Activated T-helper 1 cell treated with Interleukin-2 at 50 U/mL for 16 hours (primary cell): Measurements from ENCODE around the gene PWWP2A.
"Not testable (repeated sequence)": the region's sequence is repeated elsewhere in the genome, so short reads cannot be mapped to it uniquely, and the experiment has no call there.

ENCODE experiments used
- DNase-seq: peaks from one replicate; pipeline ENCODE4 v3.0.0-alpha.2; 2020; ENCODE audit warnings: low read depth

The PWWP2A gene

GRCh38 chr5:160119142-160119904 lies at the start of gene PWWP2A:
TSS of gene PWWP2A (minus strand) at chr5:160119450. CDS start at chr5:160119388, 62 bp downstream.
- peak; percentile 94 for DNase-seq

DNA sequence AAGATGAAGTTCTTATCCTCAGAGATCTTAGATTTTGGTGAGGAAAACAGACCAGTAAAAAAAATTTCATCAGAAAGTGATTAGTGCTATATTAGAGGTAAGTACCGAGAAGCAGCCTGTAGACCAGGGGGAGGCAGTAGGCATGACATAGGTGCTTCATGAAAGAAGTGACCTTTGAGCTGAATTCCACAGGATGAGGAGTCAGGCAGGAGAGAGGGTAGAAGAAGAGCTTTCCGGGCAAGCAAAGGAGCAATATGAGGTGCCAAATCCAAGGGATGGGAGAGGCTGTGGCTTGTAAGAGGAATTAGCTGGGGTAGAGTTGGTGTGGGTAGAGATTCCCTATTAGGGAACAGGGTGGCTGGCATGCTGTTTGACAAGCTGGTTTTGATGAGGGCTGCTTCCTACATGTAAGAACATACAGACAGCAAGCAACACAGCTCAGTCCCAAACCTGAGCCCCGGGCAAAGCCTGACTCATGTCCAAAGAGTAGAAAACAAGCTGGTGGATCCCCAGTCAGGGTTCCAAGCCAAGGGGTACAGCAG lies 48.4 kb upstream of the PWWP2A start:
- DNase-seq = no peak

DNA sequence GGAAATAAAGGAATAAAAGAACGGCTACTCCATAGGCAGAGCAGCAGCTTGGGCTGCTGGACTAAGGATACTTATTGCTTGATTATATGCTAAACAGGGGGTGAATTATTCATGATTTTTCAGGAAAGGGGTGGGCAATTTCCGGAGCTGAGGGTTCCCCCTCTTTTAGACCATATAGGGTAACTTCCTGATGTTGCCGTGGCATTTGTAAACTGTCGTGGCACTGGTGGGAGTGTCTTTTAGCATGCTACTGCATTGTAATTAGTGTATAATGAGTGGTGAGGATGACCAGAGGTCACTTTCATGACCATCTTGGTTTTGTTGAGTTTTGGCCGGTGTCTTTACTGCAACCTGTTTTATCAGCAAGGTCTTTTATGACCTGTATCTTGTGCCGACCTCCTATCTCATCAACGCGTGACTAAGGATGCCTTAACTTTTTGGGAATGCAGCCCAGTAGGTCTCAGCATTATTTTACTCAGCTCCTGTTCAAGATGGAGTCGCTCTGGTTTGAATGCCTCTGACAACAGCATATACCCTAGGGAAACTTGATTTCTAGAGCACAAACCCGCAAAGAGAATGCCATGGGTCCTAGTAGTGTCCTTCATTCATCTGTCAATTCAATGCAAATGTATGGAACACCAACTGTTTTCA lies 47.8 kb upstream of the PWWP2A start:
- DNase-seq = no peak

DNA sequence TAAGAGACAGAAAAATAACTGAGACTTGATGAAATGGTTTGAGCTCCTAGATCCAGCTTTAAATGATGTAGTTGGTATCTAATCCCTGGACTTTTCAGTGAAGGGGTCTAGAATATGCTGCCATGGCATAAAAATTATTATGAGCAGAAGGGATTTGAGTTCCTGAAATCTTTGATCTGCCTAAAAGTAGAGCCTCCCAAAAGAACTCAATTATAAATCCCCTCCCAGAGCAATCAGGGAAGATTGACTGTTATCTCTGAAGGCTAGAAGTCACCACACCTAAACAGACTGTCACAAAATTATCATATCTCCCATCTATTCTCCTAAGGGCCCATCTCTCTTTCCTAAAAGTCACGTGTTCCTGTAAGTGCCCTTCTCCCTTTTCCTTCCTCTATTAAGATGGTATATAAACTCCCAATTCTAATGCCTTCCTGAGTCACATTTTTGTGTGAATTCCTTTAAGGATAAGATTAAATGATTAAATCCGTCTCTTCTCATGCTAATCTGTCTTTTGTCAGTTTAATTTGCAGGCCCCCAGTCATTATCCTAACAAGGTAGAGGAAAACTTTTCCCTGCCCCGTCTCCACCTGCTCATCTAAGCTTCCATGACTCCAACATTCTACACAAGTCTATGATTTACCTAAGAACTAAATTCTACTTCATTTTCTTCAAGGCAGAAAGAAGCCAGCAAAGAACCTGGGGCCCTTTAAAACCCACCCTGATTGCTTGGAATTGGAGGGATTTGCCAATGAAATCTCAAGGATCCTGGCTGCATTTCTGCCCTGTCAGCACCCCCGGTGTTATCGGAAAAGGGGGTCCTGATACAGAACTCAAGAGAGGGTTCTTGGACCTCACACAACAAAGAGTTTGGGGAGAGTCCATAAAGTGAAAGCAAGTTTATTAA lies 47.1 kb upstream of the PWWP2A start:
- DNase-seq = no peak

GRCh38 chr5:160165137-160166068 lies 46.2 kb upstream of the PWWP2A start:
- no peak for DNase-seq

GRCh38 chr5:160162910-160163309 lies 43.7 kb upstream of the PWWP2A start:
- DNase-seq = no peak

DNA sequence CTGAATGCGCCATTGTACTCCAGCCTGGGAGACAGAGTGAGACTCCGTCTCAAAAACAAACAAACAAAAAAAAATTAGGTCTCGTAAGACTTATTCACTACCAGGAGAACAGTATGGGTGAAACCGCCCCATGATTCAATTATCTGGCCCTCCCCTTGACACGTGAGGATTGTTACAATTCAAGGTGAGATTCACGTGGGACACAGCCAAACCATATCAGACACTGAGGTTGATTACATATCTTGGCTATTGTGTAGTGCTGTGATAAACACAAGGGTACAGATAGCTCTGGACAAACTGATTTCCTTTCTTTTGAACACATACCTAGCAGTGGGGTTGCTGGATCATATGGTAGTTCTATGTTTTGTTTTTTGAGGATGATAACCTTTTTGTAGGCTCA lies 42.4 kb upstream of the PWWP2A start:
- no peak for DNase-seq

- DNase-seq = not testable (repeated sequence)
Observed at GRCh38 chr5:160160875-160161274, 41.6 kb upstream of the PWWP2A start.

- no peak for DNase-seq
Observed at GRCh38 chr5:160159991-160160792, 40.9 kb upstream of the PWWP2A start.

DNA sequence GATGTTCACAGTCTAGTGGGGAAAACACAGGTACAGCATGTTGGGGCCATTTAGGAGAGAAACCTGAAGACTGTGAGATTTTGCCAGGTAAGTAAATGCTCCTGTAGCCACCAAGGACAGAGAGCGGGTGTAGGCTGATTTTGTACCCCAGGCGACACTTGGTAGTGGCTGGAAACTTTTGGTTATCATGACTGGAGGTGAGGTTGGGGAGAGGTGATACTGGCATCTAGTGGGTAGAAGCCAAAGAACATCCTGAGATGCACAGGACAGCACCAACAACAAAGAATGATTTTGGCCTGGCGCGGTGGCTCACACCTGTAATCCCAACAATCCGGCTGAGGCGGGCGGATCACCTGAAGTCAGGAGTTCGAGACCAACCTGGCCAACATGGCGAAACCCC lies 38.8 kb upstream of the PWWP2A start:
- DNase-seq = no peak

DNA sequence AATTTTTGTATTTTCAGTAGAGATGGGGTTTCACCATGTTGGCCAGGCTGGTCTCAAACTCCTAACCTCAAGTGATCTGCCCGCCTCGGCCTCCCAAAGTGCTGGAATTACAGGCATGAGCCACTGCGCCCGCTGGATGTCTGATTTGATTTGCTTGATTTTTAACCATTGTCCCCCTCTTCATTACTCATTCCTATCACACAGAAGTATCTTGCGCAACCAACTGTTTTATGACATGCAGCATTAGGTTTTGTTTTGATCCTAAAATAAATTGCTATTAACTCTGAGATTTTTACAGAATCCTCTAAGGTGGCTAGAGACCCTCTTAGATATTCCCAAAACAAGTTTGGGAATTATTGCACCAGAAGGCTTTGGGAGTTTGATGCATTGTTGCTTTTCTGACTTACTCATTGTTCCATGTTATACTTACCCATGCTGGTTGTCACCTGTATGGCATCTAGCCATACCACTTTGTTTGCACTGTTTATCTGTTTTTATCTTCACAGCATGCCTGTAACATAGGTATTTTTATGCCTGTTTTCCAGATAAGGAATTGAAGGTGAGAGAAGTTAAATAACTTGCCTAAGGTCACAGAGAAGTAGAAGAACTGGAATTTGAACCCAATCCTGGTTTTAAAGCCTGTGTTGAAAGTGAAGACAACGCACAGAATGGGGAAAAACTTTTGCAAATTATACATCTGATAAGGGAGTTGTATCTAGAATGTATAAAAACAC lies 35.9 kb upstream of the PWWP2A start:
- no peak for DNase-seq

DNA sequence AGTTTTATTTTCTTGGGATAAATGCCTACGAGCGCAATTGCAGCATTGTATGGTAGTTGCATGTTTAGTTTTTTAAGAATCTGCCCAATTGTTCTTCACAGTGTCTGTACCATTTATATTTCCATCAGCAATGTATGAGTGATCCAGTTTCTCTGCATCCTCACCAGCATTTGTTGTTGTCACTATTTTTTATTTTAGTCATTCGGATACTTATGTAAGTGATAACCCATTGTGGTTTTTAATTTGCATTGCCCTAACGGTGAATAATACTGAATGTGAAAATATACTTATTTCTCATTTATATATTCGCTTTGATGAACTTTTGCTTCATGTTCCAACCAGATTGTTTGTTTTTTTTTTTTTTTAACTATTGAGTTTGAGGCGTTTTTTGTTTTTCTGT lies 33.7 kb upstream of the PWWP2A start:
- DNase-seq = no peak

DNA sequence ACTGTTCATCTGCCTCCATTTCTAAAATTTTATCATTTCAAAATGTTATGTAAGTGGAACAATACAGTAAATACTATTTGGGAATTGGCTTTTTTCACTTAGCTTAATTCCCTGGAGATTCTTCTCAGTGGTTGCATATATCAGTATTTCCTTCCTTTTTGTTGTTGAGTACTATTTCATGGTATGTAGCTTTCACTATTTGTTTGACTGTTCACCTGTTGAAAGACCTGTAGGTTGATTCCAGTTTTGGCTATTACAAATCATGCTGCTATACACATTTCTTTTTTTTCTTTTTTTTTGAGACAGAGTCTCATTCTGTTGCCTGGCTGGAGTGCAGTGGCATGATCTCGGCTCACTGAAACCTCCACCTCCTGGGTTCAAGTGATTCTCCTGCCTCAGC lies 33.0 kb upstream of the PWWP2A start:
- no peak for DNase-seq

GRCh38 chr5:160151017-160151416 lies 31.8 kb upstream of the PWWP2A start:
- DNase-seq = no peak

- DNase-seq = no peak
Observed at GRCh38 chr5:160150381-160150780, 31.1 kb upstream of the PWWP2A start.

DNA sequence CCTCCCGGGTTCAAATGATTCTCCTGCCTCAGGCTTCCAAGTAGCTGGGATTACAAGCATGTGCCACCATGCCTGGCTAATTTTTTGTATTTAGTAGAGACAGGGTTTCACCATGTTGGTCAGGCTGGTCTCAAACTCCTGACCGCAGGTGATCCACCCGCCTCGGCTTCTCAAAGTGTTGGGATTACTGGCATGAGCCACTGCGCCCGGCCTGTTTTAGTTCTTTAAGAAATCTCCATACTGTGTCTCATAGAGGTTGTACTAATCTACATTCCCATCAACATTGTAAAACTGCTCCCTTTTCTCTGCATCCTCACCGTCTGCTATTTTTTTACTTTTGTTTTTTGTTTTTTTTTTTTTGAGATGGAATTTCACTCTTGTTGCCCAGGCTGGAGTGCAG lies 25.2 kb upstream of the PWWP2A start:
- not testable (repeated sequence) for DNase-seq

GRCh38 chr5:160134332-160134731 lies 15.1 kb upstream of the PWWP2A start:
- DNase-seq = no peak

- no peak for DNase-seq
Observed at GRCh38 chr5:160133918-160134304, 14.7 kb upstream of the PWWP2A start.

DNA sequence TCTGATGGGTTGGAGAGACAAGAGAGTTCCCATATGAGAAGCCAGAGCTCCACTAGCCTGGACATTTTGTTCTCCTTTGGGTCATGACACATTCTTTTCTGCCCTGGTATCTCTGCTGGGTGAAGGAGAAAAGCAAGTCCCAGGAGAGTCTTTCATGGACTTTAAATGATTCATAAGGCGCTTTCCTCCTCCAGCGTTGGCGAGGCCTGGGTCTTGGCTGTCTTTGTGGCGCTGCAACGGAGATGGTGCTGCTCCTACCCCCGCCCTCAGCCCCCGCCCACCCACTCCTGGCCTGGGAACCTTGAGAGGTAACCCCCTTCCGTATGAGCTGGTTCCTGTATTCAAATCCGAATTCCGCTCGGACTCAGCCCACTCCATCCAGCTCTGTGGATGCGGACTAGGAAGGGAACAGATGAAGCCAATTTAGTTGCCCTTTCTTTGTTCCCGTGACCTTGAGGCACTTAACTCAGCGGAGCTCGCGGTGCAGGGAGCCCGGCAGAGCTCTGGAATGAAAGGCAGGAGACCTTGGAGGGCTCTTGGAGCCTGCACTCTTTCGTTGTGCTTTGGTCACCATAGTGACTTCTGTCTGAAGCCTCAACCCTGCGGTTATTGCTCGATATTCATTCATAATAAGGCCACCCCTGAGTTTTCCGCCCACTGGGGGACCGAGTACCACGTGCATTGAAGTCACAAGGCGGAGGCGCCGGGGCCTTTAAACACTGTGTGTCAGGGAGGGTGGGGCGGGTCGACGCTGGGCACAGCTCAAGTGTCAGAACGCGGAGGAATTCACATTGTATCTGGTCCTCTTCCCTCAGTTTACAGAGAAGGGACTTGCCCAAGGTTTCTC lies 14.0 kb upstream of the PWWP2A start:
- DNase-seq = no peak
